ENCODE data around the gene PRG3. TPM values are rescaled to one million over a fixed set of nuclear protein-coding genes. Genes with fewer than 3 reads are reported as not detected.

The PRG3 gene
- total RNA-seq, 4 donors from 2014 or later: not detected

DNA sequence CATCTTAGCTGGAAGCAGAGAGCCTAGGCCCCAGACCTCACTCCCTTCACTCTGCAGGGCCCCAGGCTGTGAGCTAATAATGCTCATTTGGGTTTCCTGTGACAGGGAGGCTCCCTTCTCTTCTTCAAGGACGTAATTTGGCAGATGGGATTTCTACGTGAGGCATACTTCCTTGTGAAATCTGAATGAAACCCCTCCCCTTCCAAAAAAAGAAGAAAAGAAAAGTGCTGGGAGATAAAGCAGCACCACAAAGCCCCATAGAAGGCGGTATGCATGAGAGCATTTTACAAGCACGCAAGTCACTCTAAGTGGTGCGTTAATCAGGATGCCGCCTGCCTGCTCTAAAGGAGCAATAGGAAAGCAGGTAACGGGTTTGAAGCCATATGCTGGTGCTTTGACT is 37.1 kb downstream of the PRG3 start:
- no peak for DNase-seq (ENCODE audit: low spot score in 2 of 2)
- H3K4me3 ChIP-seq: no peak overlapping the region
- WGBS, 2 donors: 59 to 64% methylated on average over 7 of the region's 7 CpGs
- H3K27ac ChIP-seq: no peak overlapping the region
- TF ChIP-seq CTCF (IDR thresholded peaks at IDR 0.05) (no peak), EP300 (IDR thresholded peaks at IDR 0.05) (no peak), POLR2A (IDR thresholded peaks at IDR 0.05) (no peak)
- H3K27me3 ChIP-seq: no peaks in the 10 kb centered on the region
- H3K4me1 ChIP-seq: peaks cover 0 to 6% (median 0%) of the 10 kb centered on the region in 4 donors
- H3K36me3 ChIP-seq: no peaks in the 10 kb centered on the region
- H3K9me3 ChIP-seq: no peaks in the 10 kb centered on the region

GRCh38 chr11:57342702-57343101 is 38.2 kb downstream of the PRG3 start:
- Histone ChIP-seq H3K9me3 (no peaks in the 10 kb centered on the region), H3K4me1 (peaks cover 0 to 6% (median 0%) of the 10 kb centered on the region in 4 donors), H3K4me3 (no peak overlapping the region), H3K27me3 (no peaks in the 10 kb centered on the region), H3K27ac (no peak overlapping the region), H3K36me3 (no peaks in the 10 kb centered on the region)
- TF ChIP-seq EP300 (IDR thresholded peaks at IDR 0.05): no peak
- no peak for TF ChIP-seq CTCF (IDR thresholded peaks at IDR 0.05)
- no peak for TF ChIP-seq POLR2A (IDR thresholded peaks at IDR 0.05)
- 66 to 75% methylated on average over 11 of the region's 11 CpGs for WGBS, 2 donors
- DNase-seq (ENCODE audit: low spot score in 2 of 2): no peak

DNA sequence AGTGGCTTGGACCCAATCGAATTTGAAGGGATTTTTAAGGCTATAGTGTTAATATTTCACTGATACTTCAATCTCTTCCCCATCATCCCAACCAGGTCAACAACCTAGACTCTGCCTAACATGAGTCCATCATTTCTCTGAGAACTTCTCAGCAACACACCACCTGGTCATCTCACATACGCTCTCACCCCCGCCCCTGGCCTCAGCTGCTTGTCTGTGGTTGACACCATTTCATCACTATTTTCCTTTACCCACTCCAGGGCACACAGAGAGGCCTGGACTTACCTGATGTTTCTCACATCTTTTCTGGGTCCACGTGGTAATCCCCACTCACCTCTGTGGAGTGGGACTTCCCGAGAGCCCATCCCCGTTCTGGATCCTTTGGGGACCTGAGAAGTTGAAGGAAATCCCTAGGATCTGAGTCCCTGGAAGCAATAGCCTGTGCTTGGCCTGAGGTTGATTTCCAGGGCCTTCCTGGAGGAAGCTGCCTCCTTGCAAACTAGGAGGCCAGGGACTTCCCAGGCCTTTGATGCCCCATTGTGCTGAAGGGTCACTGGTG is 39.6 kb downstream of the PRG3 start:
- H3K27ac ChIP-seq: no peak overlapping the region
- WGBS, 2 donors: 74 to 83% methylated on average over 5 to 6 of the region's 6 CpGs
- H3K27me3 ChIP-seq: no peaks in the 10 kb centered on the region
- no peaks in the 10 kb centered on the region for H3K36me3 ChIP-seq
- H3K4me1 ChIP-seq: peaks cover 0 to 11% (median 1%) of the 10 kb centered on the region in 4 donors
- no peak for DNase-seq (ENCODE audit: low spot score in 2 of 2)
- H3K9me3 ChIP-seq: no peaks in the 10 kb centered on the region
- TF ChIP-seq CTCF (IDR thresholded peaks at IDR 0.05) (no peak), EP300 (IDR thresholded peaks at IDR 0.05) (no peak), POLR2A (IDR thresholded peaks at IDR 0.05) (no peak)
- H3K4me3 ChIP-seq: no peak overlapping the region

GRCh38 chr11:57340039-57340615 is 40.8 kb downstream of the PRG3 start:
- TF ChIP-seq POLR2A (IDR thresholded peaks at IDR 0.05): no peak
- no peaks in the 10 kb centered on the region for H3K9me3 ChIP-seq
- WGBS, 2 donors: 39 to 45% methylated on average over 12 of the region's 12 CpGs
- no peak for DNase-seq (ENCODE audit: low spot score in 2 of 2)
- peaks cover 0 to 10% (median 4%) of the 10 kb centered on the region in 4 donors for H3K4me1 ChIP-seq
- no peaks in the 10 kb centered on the region for H3K27me3 ChIP-seq
- no peak overlapping the region for H3K4me3 ChIP-seq
- H3K36me3 ChIP-seq: no peaks in the 10 kb centered on the region
- H3K27ac ChIP-seq: no peak overlapping the region

- TF ChIP-seq CTCF (IDR thresholded peaks at IDR 0.05): no peak
- TF ChIP-seq POLR2A (IDR thresholded peaks at IDR 0.05): no peak
- no peak for TF ChIP-seq EP300 (IDR thresholded peaks at IDR 0.05)
These were observed 41.6 kb downstream of the PRG3 start for GRCh38 chr11:57339328-57339727.

More at GRCh38 chr11:57339328-57339727, 41.6 kb downstream of the PRG3 start:
- no peaks in the 10 kb centered on the region for H3K9me3 ChIP-seq
- no peak for DNase-seq (ENCODE audit: low spot score in 2 of 2)
- no peaks in the 10 kb centered on the region for H3K27me3 ChIP-seq
- peaks cover 3 to 17% (median 8%) of the 10 kb centered on the region in 4 donors for H3K4me1 ChIP-seq
- no peak overlapping the region for H3K27ac ChIP-seq
- H3K36me3 ChIP-seq: peaks cover 0 to 3% (median 0%) of the 10 kb centered on the region in 3 donors
- WGBS, 2 donors: 58 to 67% methylated on average over 5 of the region's 5 CpGs
- no peak overlapping the region for H3K4me3 ChIP-seq
